ENCODE measurements around the gene C1orf35. TPM values are rescaled to one million over a fixed set of nuclear protein-coding genes. Genes with fewer than 3 reads are reported as not detected.

C1orf35 gene
- 10 to 100 TPM; 16.8 to 31.8 (median 27.8) TPM for total RNA-seq
- polyA plus RNA-seq, result 10 to 100 TPM; 21.9 to 33.0 TPM
- total RNA-seq, result 21.0 reads per million, percentile 51 among the genes with 10 or more reads in this experiment

- ChIA-PET POLR2A (interaction anchor here (0.9 to 2.0 kb wide), 3 partner anchors 8 to 62 kb away, joined by 3 to 10 read pairs (median 7); partner anchors contain the start of genes ARF1 and IBA57), CTCF (interaction anchor here (1.3 kb wide), 1 partner anchor 62 kb away, joined by 3 read pairs; no protein-coding TSS in a partner anchor)
- Histone ChIP-seq H3K27me3 (ENCODE audit: control insufficient read depth in 2 of 2, insufficient read depth in 2 of 2, low read length in 2 of 2) (no peaks in the 10 kb centered on the region), H3K27ac (ENCODE audit: low read depth, low read length) (peak within 1 kb of the TSS; percentile 94), H3K36me3 (ENCODE audit: control insufficient read depth in 2 of 3, insufficient read depth in 3 of 3, low read length in 3 of 3) (peaks cover 0 to 63% (median 8%) of the 10 kb centered on the region in 3 experiments), H3K4me3 (ENCODE audit: low read length) (peak within 1 kb of the TSS; percentile 95), H3K4me1 (ENCODE audit: control insufficient read depth in 2 of 2, insufficient read depth in 2 of 2, low read length in 2 of 2) (peaks cover 17 to 20% of the 10 kb centered on the region in 2 donors), H3K9me3 (ENCODE audit: control insufficient read depth in 2 of 3, low read length in 3 of 3) (no peaks in the 10 kb centered on the region)
- H3K9me3 Mint-ChIP-seq, result peaks cover 0 to 4% (median 0%) of the 10 kb centered on the region in 11 donors
- H3K27ac Mint-ChIP-seq, result peak within 1 kb of the TSS; percentile 90 to 95 (median 94)
- peak within 1 kb of the TSS; percentile 91 to 97 (median 93) for H3K4me3 Mint-ChIP-seq
- no peaks in the 10 kb centered on the region for H3K27me3 Mint-ChIP-seq
- intact Hi-C loops (cut with micrococcal nuclease), result loop anchor here (1.0 to 10.0 kb wide), 9 partner anchors 21 to 1698 kb away; partner anchors contain the start of genes ARF1 (in 2 of the 2), GUK1 (in 2 of the 2), IBA57 (in 1 of the 2) and NUP133 (in 1 of the 2)
- peaks cover 6 to 43% (median 23%) of the 10 kb centered on the region in 7 donors for H3K4me1 Mint-ChIP-seq
- DNase-seq (peak; percentile 90 to 97 (median 93)), ATAC-seq (peak; percentile 85)
- peaks cover 0 to 12% (median 5%) of the 10 kb centered on the region in 5 donors for H3K36me3 Mint-ChIP-seq
Measured at GRCh38 chr1:228102791-228103620, at the start of gene C1orf35. Gene C1orf35, minus strand, starts transcription at chr1:228103325. Its CDS starts 98 bp downstream, at chr1:228103227.

- H3K36me3 Mint-ChIP-seq, result no peaks in the 10 kb centered on the region
- no peak overlapping the region for H3K27ac ChIP-seq (ENCODE audit: low read depth, low read length)
- H3K9me3 ChIP-seq (ENCODE audit: control insufficient read depth in 2 of 3, low read length in 3 of 3), result no peaks in the 10 kb centered on the region
- no peaks in the 10 kb centered on the region for H3K27me3 ChIP-seq (ENCODE audit: control insufficient read depth in 2 of 2, insufficient read depth in 2 of 2, low read length in 2 of 2)
- peak overlapping the region in 4 of 9 donors; percentile 17 to 87 (median 51) for H3K27ac Mint-ChIP-seq
- POLR2A ChIA-PET, result interaction anchor here (0.7 to 1.1 kb wide), 2 partner anchors 9 to 13 kb away, joined by 3 read pairs; no protein-coding TSS in a partner anchor
- ATAC-seq, result no peak
- no peaks in the 10 kb centered on the region for H3K27me3 Mint-ChIP-seq
- DNase-seq, result peak in 1 of 9 donors; percentile 1
- peaks cover 0 to 7% of the 10 kb centered on the region in 2 donors for H3K4me1 ChIP-seq (ENCODE audit: control insufficient read depth in 2 of 2, insufficient read depth in 2 of 2, low read length in 2 of 2)
- peaks cover 0 to 23% (median 2%) of the 10 kb centered on the region in 3 experiments for H3K36me3 ChIP-seq (ENCODE audit: control insufficient read depth in 2 of 3, insufficient read depth in 3 of 3, low read length in 3 of 3)
- H3K4me3 ChIP-seq (ENCODE audit: low read length), result no peak overlapping the region
- CTCF ChIA-PET, result interaction anchor here (1.3 kb wide), 1 partner anchor 9 kb away, joined by 5 read pairs; no protein-coding TSS in a partner anchor
- H3K9me3 Mint-ChIP-seq, result peaks cover 0 to 1% (median 0%) of the 10 kb centered on the region in 11 donors
- peaks cover 0 to 20% (median 12%) of the 10 kb centered on the region in 7 donors for H3K4me1 Mint-ChIP-seq
- intact Hi-C loops (cut with micrococcal nuclease), result no loop called here
- no peak overlapping the region for H3K4me3 Mint-ChIP-seq
Measured at GRCh38 chr1:228152918-228153258, 49.8 kb upstream of the C1orf35 start.

- H3K4me1 Mint-ChIP-seq, result peaks cover 0 to 20% (median 12%) of the 10 kb centered on the region in 7 donors
- peak overlapping the region in 3 of 9 donors; percentile 36 to 87 (median 66) for H3K27ac Mint-ChIP-seq
- ATAC-seq (no peak), DNase-seq (peak in 1 of 9 donors; percentile 10)
- POLR2A ChIA-PET, result interaction anchor here (0.7 kb wide), 1 partner anchor 14 kb away, joined by 3 read pairs; no protein-coding TSS in a partner anchor
- no peak overlapping the region for H3K4me3 ChIP-seq (ENCODE audit: low read length)
- no peaks in the 10 kb centered on the region for H3K9me3 ChIP-seq (ENCODE audit: control insufficient read depth in 2 of 3, low read length in 3 of 3)
- intact Hi-C loops (cut with micrococcal nuclease), result no loop called here
- H3K27me3 Mint-ChIP-seq, result no peaks in the 10 kb centered on the region
- peaks cover 0 to 29% (median 7%) of the 10 kb centered on the region in 3 experiments for H3K36me3 ChIP-seq (ENCODE audit: control insufficient read depth in 2 of 3, insufficient read depth in 3 of 3, low read length in 3 of 3)
- H3K27me3 ChIP-seq (ENCODE audit: control insufficient read depth in 2 of 2, insufficient read depth in 2 of 2, low read length in 2 of 2), result no peaks in the 10 kb centered on the region
- peaks cover 0 to 1% (median 0%) of the 10 kb centered on the region in 11 donors for H3K9me3 Mint-ChIP-seq
- no peak overlapping the region for H3K4me3 Mint-ChIP-seq
- CTCF ChIA-PET, result interaction anchor here (0.8 to 1.3 kb wide), 3 partner anchors 10 to 42 kb away, joined by 3 to 5 read pairs (median 3); no protein-coding TSS in a partner anchor
- peaks cover 0 to 7% of the 10 kb centered on the region in 2 donors for H3K4me1 ChIP-seq (ENCODE audit: control insufficient read depth in 2 of 2, insufficient read depth in 2 of 2, low read length in 2 of 2)
- no peaks in the 10 kb centered on the region for H3K36me3 Mint-ChIP-seq
- no peak overlapping the region for H3K27ac ChIP-seq (ENCODE audit: low read depth, low read length)
Measured at GRCh38 chr1:228152097-228152917, 49.2 kb upstream of the C1orf35 start.

GRCh38 chr1:228151180-228151925 lies 48.2 kb upstream of the C1orf35 start:
- H3K4me3 ChIP-seq (ENCODE audit: low read length), result no peak overlapping the region
- no peaks in the 10 kb centered on the region for H3K9me3 ChIP-seq (ENCODE audit: control insufficient read depth in 2 of 3, low read length in 3 of 3)
- ATAC-seq, result peak; percentile 12
- Mint-ChIP-seq H3K27ac (peak overlapping the region in 6 of 9 donors; percentile 26 to 81 (median 62)), H3K4me1 (peaks cover 0 to 19% (median 12%) of the 10 kb centered on the region in 7 donors), H3K36me3 (no peaks in the 10 kb centered on the region), H3K4me3 (no peak overlapping the region), H3K27me3 (no peaks in the 10 kb centered on the region), H3K9me3 (peaks cover 0 to 1% (median 0%) of the 10 kb centered on the region in 11 donors)
- ChIA-PET CTCF (interaction anchor here (0.8 to 1.1 kb wide), 2 partner anchors 15 to 41 kb away, joined by 3 read pairs; no protein-coding TSS in a partner anchor), POLR2A (interaction anchor here (0.5 kb wide), 1 partner anchor 24 kb away, joined by 3 read pairs; no protein-coding TSS in a partner anchor)
- no peak overlapping the region for H3K27ac ChIP-seq (ENCODE audit: low read depth, low read length)
- H3K4me1 ChIP-seq (ENCODE audit: control insufficient read depth in 2 of 2, insufficient read depth in 2 of 2, low read length in 2 of 2), result no peaks in the 10 kb centered on the region
- peaks cover 0 to 38% (median 8%) of the 10 kb centered on the region in 3 experiments for H3K36me3 ChIP-seq (ENCODE audit: control insufficient read depth in 2 of 3, insufficient read depth in 3 of 3, low read length in 3 of 3)
- H3K27me3 ChIP-seq (ENCODE audit: control insufficient read depth in 2 of 2, insufficient read depth in 2 of 2, low read length in 2 of 2), result no peaks in the 10 kb centered on the region
- intact Hi-C loops (cut with micrococcal nuclease), result no loop called here
- peak in 1 of 9 donors; percentile 7 for DNase-seq

GRCh38 chr1:228150461-228151179 lies 47.5 kb upstream of the C1orf35 start:
- Mint-ChIP-seq H3K4me3 (no peak overlapping the region), H3K4me1 (peaks cover 0 to 15% (median 11%) of the 10 kb centered on the region in 7 donors), H3K27me3 (no peaks in the 10 kb centered on the region), H3K9me3 (peaks cover 0 to 1% (median 0%) of the 10 kb centered on the region in 11 donors), H3K36me3 (no peaks in the 10 kb centered on the region), H3K27ac (peak overlapping the region in 1 of 9 donors; percentile 59)
- no peak overlapping the region for H3K27ac ChIP-seq (ENCODE audit: low read depth, low read length)
- peak in 1 of 9 donors; percentile 9 for DNase-seq
- ChIA-PET POLR2A (interaction anchor here (0.5 to 1.5 kb wide), 2 partner anchors 11 to 24 kb away, joined by 3 to 4 read pairs; no protein-coding TSS in a partner anchor), CTCF (no interaction called here)
- intact Hi-C loops (cut with micrococcal nuclease), result no loop called here
- no peaks in the 10 kb centered on the region for H3K4me1 ChIP-seq (ENCODE audit: control insufficient read depth in 2 of 2, insufficient read depth in 2 of 2, low read length in 2 of 2)
- no peaks in the 10 kb centered on the region for H3K27me3 ChIP-seq (ENCODE audit: control insufficient read depth in 2 of 2, insufficient read depth in 2 of 2, low read length in 2 of 2)
- ATAC-seq, result peak; percentile 1
- H3K36me3 ChIP-seq (ENCODE audit: control insufficient read depth in 2 of 3, insufficient read depth in 3 of 3, low read length in 3 of 3), result peaks cover 0 to 45% (median 8%) of the 10 kb centered on the region in 3 experiments
- H3K9me3 ChIP-seq (ENCODE audit: control insufficient read depth in 2 of 3, low read length in 3 of 3), result no peaks in the 10 kb centered on the region
- H3K4me3 ChIP-seq (ENCODE audit: low read length), result no peak overlapping the region
